Measurements from ENCODE around the gene RASL10A. TPM values are rescaled to one million over a fixed set of nuclear protein-coding genes. Genes with fewer than 3 reads are reported as not detected.
"Not testable (repeated sequence)": the region's sequence is repeated elsewhere in the genome, so short reads cannot be mapped to it uniquely, and the experiment has no call there.

Gene RASL10A, protein sequence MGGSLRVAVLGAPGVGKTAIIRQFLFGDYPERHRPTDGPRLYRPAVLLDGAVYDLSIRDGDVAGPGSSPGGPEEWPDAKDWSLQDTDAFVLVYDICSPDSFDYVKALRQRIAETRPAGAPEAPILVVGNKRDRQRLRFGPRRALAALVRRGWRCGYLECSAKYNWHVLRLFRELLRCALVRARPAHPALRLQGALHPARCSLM
- total RNA-seq (2014; rRNA removed; shearing (Covaris generic)): not detected in 2 replicates
- 0.13 and 0.20 TPM in 2 replicates for polyA plus RNA-seq (2016; fragmentation: Nextera tagmentation; extraction: Ambion mirVana)

GRCh38 chr22:29315286-29316140, at the start of gene RASL10A:
TSS of gene RASL10A (minus strand) at chr22:29315697. CDS start at chr22:29315246, 451 bp downstream.
- H4K20me1 ChIP-seq (ENCODE audit: insufficient read depth): no peaks in the 10 kb centered on the region
- H3K9ac ChIP-seq: no peak within 1 kb of the TSS
- H3K4me2 ChIP-seq (ENCODE audit: unreplicated experiment): peak within 1 kb of the TSS; percentile 43
- H3K36me3 ChIP-seq (ENCODE audit: low read depth): no peaks in the 10 kb centered on the region
- H3K9me3 ChIP-seq (ENCODE audit: low read depth): no peaks in the 10 kb centered on the region
- H3K79me2 ChIP-seq (ENCODE audit: insufficient read depth): no peaks in the 10 kb centered on the region
- DNase-seq: peak; percentile 43
- TF ChIP-seq EZH2 (IDR thresholded peaks at IDR 0.05; ENCODE audit: insufficient read depth, poor library complexity, severe bottlenecking): peak; percentile 66
- no peak for TF ChIP-seq EZH2phosphoT487 (IDR thresholded peaks at IDR 0.05; ENCODE audit: insufficient read depth, low read depth)
- H3K27me3 ChIP-seq (replicated peaks; ENCODE audit: insufficient read depth): peaks cover 26% of the 10 kb centered on the region
- peak within 1 kb of the TSS; percentile 38 for H3K4me3 ChIP-seq
- no peaks in the 10 kb centered on the region for H3K9me2 ChIP-seq (ENCODE audit: insufficient read depth)
- peaks cover 10% of the 10 kb centered on the region for H3K4me1 ChIP-seq (ENCODE audit: insufficient read depth)
- no peaks in the 10 kb centered on the region; the same call in 1 of the 2 replicates for H3F3A ChIP-seq (ENCODE audit: insufficient read depth)
- H3K27ac ChIP-seq: no peak within 1 kb of the TSS
- WGBS, 2 experiments (ENCODE audit: low coverage in 1 of 2, low lambda C conversion rate in 2 of 2, missing lambda C conversion rate in 2 of 2): 8 to 34% methylated on average over 21 to 102 of the region's 103 CpGs
- no peak within 1 kb of the TSS; the same call in 1 of the 2 replicates for H2AFZ ChIP-seq
- in situ Hi-C loops (cut with MboI): no loop called here

DNA sequence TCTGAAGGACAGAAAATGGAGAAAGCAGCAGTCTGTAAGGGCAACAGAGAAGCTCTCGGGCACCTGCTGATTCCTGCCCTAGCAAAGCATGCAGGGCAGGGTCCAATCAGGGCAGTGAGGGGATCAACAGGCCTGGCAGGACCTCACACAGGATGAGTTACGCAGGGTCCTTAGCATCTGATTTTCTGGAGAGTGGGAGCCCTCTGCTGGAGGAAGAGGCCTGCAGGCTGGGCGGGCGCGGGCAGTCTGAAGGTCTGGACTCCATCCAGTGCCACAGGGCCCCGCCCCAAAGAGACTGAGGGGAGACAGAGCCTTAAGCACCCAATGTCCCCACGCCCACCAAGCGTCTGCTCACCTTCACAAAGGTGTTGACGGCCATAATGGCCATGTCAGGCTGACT, 44.0 kb upstream of the RASL10A start:
- in situ Hi-C loops (cut with MboI): loop anchor here (25.0 kb wide), 1 partner anchor 103 kb away; no protein-coding TSS in a partner anchor
- Histone ChIP-seq H3K9ac (no peak overlapping the region), H3K9me3 (ENCODE audit: low read depth) (no peaks in the 10 kb centered on the region), H3K27me3 (replicated peaks; ENCODE audit: insufficient read depth) (no peaks in the 10 kb centered on the region), H2AFZ (no peak overlapping the region), H3K79me2 (ENCODE audit: insufficient read depth) (no peaks in the 10 kb centered on the region), H3K36me3 (ENCODE audit: low read depth) (no peaks in the 10 kb centered on the region; the same call in 1 of the 2 replicates), H3K4me2 (ENCODE audit: unreplicated experiment) (no peak overlapping the region), H4K20me1 (ENCODE audit: insufficient read depth) (no peaks in the 10 kb centered on the region), H3K27ac (no peak overlapping the region), H3K4me1 (ENCODE audit: insufficient read depth) (no peaks in the 10 kb centered on the region), H3F3A (ENCODE audit: insufficient read depth) (no peaks in the 10 kb centered on the region), H3K9me2 (ENCODE audit: insufficient read depth) (no peaks in the 10 kb centered on the region), H3K4me3 (no peak overlapping the region)
- WGBS, 2 experiments (ENCODE audit: low coverage in 1 of 2, low lambda C conversion rate in 2 of 2, missing lambda C conversion rate in 2 of 2): 43 to 46% methylated on average over 9 of the region's 9 CpGs
- DNase-seq: peak; percentile 65
- no peak for TF ChIP-seq EZH2 (IDR thresholded peaks at IDR 0.05; ENCODE audit: insufficient read depth, poor library complexity, severe bottlenecking)
- no peak for TF ChIP-seq EZH2phosphoT487 (IDR thresholded peaks at IDR 0.05; ENCODE audit: insufficient read depth, low read depth)

- H3K36me3 ChIP-seq (ENCODE audit: low read depth); H3K27ac ChIP-seq; H3K9me3 ChIP-seq (ENCODE audit: low read depth); H3K4me2 ChIP-seq (ENCODE audit: unreplicated experiment); H3K9ac ChIP-seq; H3K9me2 ChIP-seq (ENCODE audit: insufficient read depth); H2AFZ ChIP-seq; H3K4me1 ChIP-seq (ENCODE audit: insufficient read depth); H3F3A ChIP-seq (ENCODE audit: insufficient read depth); H3K79me2 ChIP-seq (ENCODE audit: insufficient read depth); H3K4me3 ChIP-seq; DNase-seq; H3K27me3 ChIP-seq (replicated peaks; ENCODE audit: insufficient read depth); H4K20me1 ChIP-seq (ENCODE audit: insufficient read depth): not testable (repeated sequence)
- WGBS, 2 experiments (ENCODE audit: low coverage in 1 of 2, low lambda C conversion rate in 2 of 2, missing lambda C conversion rate in 2 of 2): 94 to 99% methylated on average over 12 of the region's 12 CpGs
- in situ Hi-C loops (cut with MboI): loop anchor here (25.0 kb wide), 1 partner anchor 105 kb away; no protein-coding TSS in a partner anchor
These were observed 41.8 kb upstream of the RASL10A start for GRCh38 chr22:29357193-29357890.

GRCh38 chr22:29353860-29354259, 38.4 kb upstream of the RASL10A start:
- Histone ChIP-seq H3K9ac (no peak overlapping the region), H3K9me2 (ENCODE audit: insufficient read depth) (no peaks in the 10 kb centered on the region), H3K27ac (no peak overlapping the region), H3K79me2 (ENCODE audit: insufficient read depth) (no peaks in the 10 kb centered on the region), H3K36me3 (ENCODE audit: low read depth) (no peaks in the 10 kb centered on the region; the same call in 1 of the 2 replicates), H3K9me3 (ENCODE audit: low read depth) (no peaks in the 10 kb centered on the region), H3F3A (ENCODE audit: insufficient read depth) (no peaks in the 10 kb centered on the region), H3K4me2 (ENCODE audit: unreplicated experiment) (no peak overlapping the region), H3K4me3 (no peak overlapping the region), H2AFZ (no peak overlapping the region), H3K4me1 (ENCODE audit: insufficient read depth) (no peaks in the 10 kb centered on the region), H3K27me3 (replicated peaks; ENCODE audit: insufficient read depth) (no peaks in the 10 kb centered on the region), H4K20me1 (ENCODE audit: insufficient read depth) (no peaks in the 10 kb centered on the region)
- TF ChIP-seq EZH2 (IDR thresholded peaks at IDR 0.05; ENCODE audit: insufficient read depth, poor library complexity, severe bottlenecking): no peak
- TF ChIP-seq EZH2phosphoT487 (IDR thresholded peaks at IDR 0.05; ENCODE audit: insufficient read depth, low read depth): no peak
- WGBS, 2 experiments (ENCODE audit: low coverage in 1 of 2, low lambda C conversion rate in 2 of 2, missing lambda C conversion rate in 2 of 2): 95 to 96% methylated on average over 8 of the region's 8 CpGs
- no peak for DNase-seq
- in situ Hi-C loops (cut with MboI): loop anchor here (25.0 kb wide), 1 partner anchor 108 kb away; no protein-coding TSS in a partner anchor

Data from GM23248 (cell line).